ENCODE results near the gene TSNAXIP1. TPM values are rescaled to one million over a fixed set of nuclear protein-coding genes. Genes with fewer than 3 reads are reported as not detected.
A peak's percentile ranks its signal among the peaks of the same experiment; 100 is the strongest.
"Not testable (repeated sequence)": the region's sequence is repeated elsewhere in the genome, so short reads cannot be mapped to it uniquely, and the experiment has no call there.

TSNAXIP1 gene
- total RNA-seq, 2 experiments from 2014 or later: 0.40 to 0.47 TPM

DNA sequence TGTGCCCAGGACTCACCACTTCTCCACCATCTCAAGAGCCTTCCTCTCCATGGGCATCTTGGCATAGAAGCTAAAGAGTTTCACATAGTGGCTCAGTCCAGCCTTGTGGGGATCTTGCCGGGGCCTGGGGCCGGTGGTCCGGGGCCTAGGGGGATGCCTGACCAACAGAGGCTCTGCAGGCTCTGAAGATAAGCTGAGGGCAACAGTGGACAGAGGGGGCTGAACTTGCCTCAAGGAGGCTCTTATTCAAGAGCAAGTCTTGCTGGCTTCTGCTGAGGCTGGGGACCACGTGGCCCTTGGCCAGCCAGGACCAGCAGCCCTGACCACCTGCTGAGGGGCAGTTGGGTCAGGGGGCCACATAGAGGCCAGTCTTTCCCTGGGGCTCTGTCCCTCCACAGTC lies 22.0 kb downstream of the TSNAXIP1 start:
- DNase-seq (no peak), ATAC-seq (no peak)
- Mint-ChIP-seq H3K4me1 (ENCODE audit: low read depth) (peaks cover 9% of the 10 kb centered on the region), H3K9me3 (no peaks in the 10 kb centered on the region), H3K27me3 (no peaks in the 10 kb centered on the region), H3K27ac (no peak overlapping the region), H3K36me3 (ENCODE audit: low read depth) (peaks cover 7% of the 10 kb centered on the region), H3K4me3 (no peak overlapping the region)
- intact Hi-C loops (cut with micrococcal nuclease): no loop called here
- TF ChIP-seq, protein P1, sequence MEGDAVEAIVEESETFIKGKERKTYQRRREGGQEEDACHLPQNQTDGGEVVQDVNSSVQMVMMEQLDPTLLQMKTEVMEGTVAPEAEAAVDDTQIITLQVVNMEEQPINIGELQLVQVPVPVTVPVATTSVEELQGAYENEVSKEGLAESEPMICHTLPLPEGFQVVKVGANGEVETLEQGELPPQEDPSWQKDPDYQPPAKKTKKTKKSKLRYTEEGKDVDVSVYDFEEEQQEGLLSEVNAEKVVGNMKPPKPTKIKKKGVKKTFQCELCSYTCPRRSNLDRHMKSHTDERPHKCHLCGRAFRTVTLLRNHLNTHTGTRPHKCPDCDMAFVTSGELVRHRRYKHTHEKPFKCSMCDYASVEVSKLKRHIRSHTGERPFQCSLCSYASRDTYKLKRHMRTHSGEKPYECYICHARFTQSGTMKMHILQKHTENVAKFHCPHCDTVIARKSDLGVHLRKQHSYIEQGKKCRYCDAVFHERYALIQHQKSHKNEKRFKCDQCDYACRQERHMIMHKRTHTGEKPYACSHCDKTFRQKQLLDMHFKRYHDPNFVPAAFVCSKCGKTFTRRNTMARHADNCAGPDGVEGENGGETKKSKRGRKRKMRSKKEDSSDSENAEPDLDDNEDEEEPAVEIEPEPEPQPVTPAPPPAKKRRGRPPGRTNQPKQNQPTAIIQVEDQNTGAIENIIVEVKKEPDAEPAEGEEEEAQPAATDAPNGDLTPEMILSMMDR (IDR thresholded peaks at IDR 0.05): no peak
- ChIA-PET CTCF (interaction anchor here (1.9 to 12.2 kb wide), 2 partner anchors 12 to 55 kb away, joined by 4 to 132 read pairs; no protein-coding TSS in a partner anchor), POLR2A (interaction anchor here (1.1 kb wide), 2 partner anchors 10 to 57 kb away, joined by 4 to 5 read pairs; no protein-coding TSS in a partner anchor)

DNA sequence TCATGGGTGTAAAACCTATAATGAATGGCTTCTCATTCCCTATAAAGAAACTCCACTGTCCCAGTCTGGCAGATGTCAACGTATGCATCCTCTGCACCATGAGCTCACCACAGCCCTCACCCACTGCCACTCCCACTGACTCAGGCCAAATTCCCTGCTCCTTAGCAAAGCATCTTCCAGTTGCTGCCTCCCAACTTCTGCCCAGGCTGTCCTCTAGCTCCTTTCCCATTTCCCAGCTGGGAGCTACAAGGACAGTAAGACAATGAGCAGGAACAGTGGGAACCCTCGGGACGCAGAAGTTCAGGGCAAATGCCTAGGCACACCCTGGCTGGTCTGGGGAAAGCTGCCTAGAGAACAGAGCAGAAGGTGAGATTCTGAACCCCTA lies 26.3 kb downstream of the TSNAXIP1 start:
- CTCF ChIA-PET: interaction anchor here (0.7 to 12.2 kb wide), 5 partner anchors 8 to 395 kb away, joined by 3 to 132 read pairs (median 3); partner anchors contain the start of gene TSNAXIP1
- Mint-ChIP-seq H3K4me3 (peak overlapping the region; percentile 89), H3K9me3 (no peaks in the 10 kb centered on the region), H3K4me1 (ENCODE audit: low read depth) (peaks cover 12% of the 10 kb centered on the region), H3K36me3 (ENCODE audit: low read depth) (peaks cover 7% of the 10 kb centered on the region), H3K27ac (peak overlapping the region; percentile 76), H3K27me3 (no peaks in the 10 kb centered on the region)
- TF ChIP-seq, protein P1 (IDR thresholded peaks at IDR 0.05): no peak
- DNase-seq (no peak), ATAC-seq (no peak)
- intact Hi-C loops (cut with micrococcal nuclease): no loop called here
- POLR2A ChIA-PET: interaction anchor here (0.8 to 3.0 kb wide), 11 partner anchors 9 to 136 kb away, joined by 3 to 22 read pairs (median 4); partner anchors contain the start of genes CENPT, NUTF2, RANBP10 and SLC12A4

DNA sequence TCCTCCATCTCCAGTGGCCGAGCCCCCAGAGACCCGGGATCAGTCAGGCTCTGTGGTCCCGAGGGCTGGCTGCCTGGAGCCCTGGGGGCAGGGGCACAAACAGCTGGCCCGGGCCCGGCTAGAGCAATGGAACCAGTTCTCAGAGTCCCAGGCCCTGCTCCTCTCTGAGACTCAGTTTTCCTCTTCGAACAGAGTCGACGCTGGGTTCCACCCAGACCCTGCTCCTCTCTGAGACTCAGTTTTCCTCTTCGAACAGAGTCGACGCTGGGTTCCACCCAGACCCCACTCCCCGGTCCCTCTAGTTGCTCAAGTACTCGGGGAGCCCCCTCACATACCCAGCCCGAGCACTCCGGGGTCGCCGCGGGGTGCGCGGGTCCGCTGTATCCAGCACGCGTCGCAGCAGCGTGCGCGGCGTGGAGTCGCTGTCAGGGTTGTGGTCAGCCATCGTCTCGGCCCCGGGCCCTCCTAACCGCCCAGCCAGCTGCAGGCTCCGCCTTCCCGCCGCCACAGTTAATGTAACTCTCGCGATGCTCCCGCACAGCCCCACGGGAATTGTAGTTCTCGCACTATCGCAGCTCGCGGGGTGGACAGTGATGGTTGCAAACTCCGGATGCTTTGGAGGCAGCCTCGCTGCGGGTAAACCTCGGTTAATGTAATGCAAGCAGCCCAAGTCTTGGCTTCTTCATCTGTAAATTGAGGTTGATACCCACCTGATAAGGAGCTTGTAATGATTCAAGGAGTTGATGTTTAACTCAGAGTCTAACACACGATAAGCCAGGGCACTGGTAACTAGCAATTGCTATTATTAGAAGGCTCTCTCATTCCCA lies 26.9 kb downstream of the TSNAXIP1 start:
- CTCF ChIA-PET: interaction anchor here (0.6 to 12.2 kb wide), 10 partner anchors 11 to 394 kb away, joined by 3 to 132 read pairs (median 3); partner anchors contain the start of gene TSNAXIP1
- DNase-seq (peak; percentile 98), ATAC-seq (peak; percentile 100)
- no peaks in the 10 kb centered on the region for H3K27me3 Mint-ChIP-seq
- peak overlapping the region; percentile 76 for H3K27ac Mint-ChIP-seq
- POLR2A ChIA-PET: interaction anchor here (0.8 to 3.0 kb wide), 16 partner anchors 7 to 135 kb away, joined by 3 to 22 read pairs (median 4); partner anchors contain the start of genes CENPT, NUTF2, RANBP10 and SLC12A4
- H3K4me3 Mint-ChIP-seq: peak overlapping the region; percentile 89
- H3K9me3 Mint-ChIP-seq: no peaks in the 10 kb centered on the region
- TF ChIP-seq, protein P1 (IDR thresholded peaks at IDR 0.05): no peak
- H3K4me1 Mint-ChIP-seq (ENCODE audit: low read depth): peaks cover 12% of the 10 kb centered on the region
- peaks cover 7% of the 10 kb centered on the region for H3K36me3 Mint-ChIP-seq (ENCODE audit: low read depth)
- intact Hi-C loops (cut with micrococcal nuclease): no loop called here

DNA sequence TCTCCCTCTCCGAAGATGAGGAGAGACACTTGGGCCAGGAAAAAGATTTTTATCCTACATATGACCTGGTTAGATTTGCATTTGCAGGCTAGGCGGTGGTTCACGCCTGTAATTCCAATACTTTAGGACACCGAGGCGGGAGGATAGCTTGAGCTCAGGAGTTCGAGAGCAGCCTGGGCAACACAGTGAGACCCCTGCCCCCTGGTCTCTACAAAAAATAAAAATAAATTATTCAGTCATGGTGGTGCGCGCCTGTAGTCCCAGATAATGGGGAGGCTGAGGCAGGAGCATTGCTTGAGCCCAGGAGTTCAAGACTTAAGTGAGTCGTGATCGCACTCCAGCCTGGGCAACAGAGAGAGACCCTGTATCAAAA lies 27.5 kb downstream of the TSNAXIP1 start:
- no peak for DNase-seq
- TF ChIP-seq, protein P1 (IDR thresholded peaks at IDR 0.05): no peak
- CTCF ChIA-PET: interaction anchor here (0.6 to 12.2 kb wide), 9 partner anchors 11 to 394 kb away, joined by 3 to 132 read pairs (median 3); no protein-coding TSS in a partner anchor
- Mint-ChIP-seq H3K27ac (peak overlapping the region; percentile 76), H3K9me3 (no peaks in the 10 kb centered on the region), H3K27me3 (no peaks in the 10 kb centered on the region), H3K4me1 (ENCODE audit: low read depth) (peaks cover 12% of the 10 kb centered on the region), H3K4me3 (peak overlapping the region; percentile 89), H3K36me3 (ENCODE audit: low read depth) (peaks cover 7% of the 10 kb centered on the region)
- intact Hi-C loops (cut with micrococcal nuclease): no loop called here
- ATAC-seq: no peak
- POLR2A ChIA-PET: interaction anchor here (0.8 to 3.0 kb wide), 13 partner anchors 8 to 134 kb away, joined by 3 to 22 read pairs (median 4); partner anchors contain the start of genes CENPT, NUTF2, RANBP10 and SLC12A4

DNA sequence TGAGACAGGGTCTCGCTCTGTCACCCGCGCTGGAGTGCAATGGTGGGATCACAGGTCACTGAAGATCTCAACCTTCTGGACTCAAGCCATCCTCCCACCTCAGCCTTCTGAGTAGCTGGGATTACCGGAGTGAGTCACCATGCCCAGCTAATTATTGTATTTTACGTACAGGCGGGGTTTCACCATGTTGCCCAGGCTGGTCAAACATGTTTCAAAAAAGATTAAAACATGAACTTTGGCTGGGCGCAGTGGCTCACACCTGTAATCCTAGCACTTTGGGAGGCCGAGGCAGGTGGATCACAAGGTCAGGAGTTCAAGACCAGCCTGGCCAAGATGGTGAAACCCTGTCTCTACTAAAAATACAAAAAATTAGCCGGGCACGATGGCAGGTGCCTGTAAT lies 30.5 kb downstream of the TSNAXIP1 start:
- H3K36me3 Mint-ChIP-seq (ENCODE audit: low read depth); H3K27ac Mint-ChIP-seq; intact Hi-C loops (cut with micrococcal nuclease); ATAC-seq; H3K9me3 Mint-ChIP-seq; H3K4me3 Mint-ChIP-seq; DNase-seq; POLR2A ChIA-PET; H3K27me3 Mint-ChIP-seq: not testable (repeated sequence)
- CTCF ChIA-PET: interaction anchor here (2.6 kb wide), 1 partner anchor 21 kb away, joined by 10 read pairs; no protein-coding TSS in a partner anchor
- H3K4me1 Mint-ChIP-seq (ENCODE audit: low read depth): peaks cover 16% of the 10 kb centered on the region

Data from activated CD8-positive, alpha-beta T cell treated with anti-CD3 and anti-CD28 coated beads for 36 hours (primary cell).